Nucleus accumbens (tissue), 56 donors: Measurements from ENCODE around the gene GPR32.
"Not testable (repeated sequence)": the region's sequence is repeated elsewhere in the genome, so short reads cannot be mapped to it uniquely, and the experiment has no call there.

Experiments used
- DNase-seq, 56 donors: peaks; one replicate each; lab custom pipeline; 2025; lab: John Stamatoyannopoulos, UW

The GPR32 gene, protein sequence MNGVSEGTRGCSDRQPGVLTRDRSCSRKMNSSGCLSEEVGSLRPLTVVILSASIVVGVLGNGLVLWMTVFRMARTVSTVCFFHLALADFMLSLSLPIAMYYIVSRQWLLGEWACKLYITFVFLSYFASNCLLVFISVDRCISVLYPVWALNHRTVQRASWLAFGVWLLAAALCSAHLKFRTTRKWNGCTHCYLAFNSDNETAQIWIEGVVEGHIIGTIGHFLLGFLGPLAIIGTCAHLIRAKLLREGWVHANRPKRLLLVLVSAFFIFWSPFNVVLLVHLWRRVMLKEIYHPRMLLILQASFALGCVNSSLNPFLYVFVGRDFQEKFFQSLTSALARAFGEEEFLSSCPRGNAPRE

DNA sequence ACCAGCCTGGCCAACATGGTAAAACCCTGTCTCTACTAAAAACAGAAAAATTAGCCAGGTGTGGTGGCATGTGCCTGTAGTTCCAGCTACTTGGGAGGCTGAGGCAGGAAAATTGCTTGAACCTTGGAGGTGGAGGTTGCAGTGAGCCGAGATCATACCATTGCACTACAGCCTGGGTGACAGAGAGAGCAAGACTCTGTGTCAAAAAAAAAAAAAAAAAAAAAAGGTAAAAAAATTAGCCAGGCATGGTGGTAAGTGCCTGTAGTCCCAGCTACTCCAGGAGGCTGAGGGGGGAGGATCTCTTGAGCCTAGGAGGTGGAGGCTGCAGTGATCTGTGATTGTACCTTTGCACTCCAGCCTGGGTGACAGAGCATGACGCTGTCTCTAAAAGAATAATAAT is at the start of gene GPR32:
TSS of gene GPR32 (plus strand) at position 301 of the 400 bp plus-strand sequence. CDS start 137 bp downstream, outside the sequence.
- DNase-seq: not testable (repeated sequence)

DNA sequence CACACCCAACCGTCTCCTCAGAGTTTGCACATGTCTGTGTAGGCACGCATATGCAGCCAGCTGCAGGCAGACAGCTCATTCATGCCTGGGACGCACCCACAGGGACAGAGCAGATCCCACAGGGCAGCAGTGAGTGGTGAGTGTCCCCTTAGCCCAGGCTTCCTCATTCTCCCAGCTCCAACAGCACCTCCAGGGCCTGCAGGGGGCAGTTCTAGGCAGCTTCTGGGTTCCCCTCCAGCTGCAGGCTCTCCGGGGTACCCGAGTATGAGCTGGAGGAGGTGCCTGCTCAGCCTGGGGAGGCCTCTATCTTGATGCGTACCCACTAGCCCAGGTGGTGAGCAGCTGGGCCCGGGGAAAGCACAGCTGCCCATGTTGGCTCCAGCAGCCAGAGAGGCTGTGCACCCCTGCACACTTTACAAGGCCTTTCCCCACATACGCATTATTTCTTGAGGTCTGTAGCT is 49.3 kb upstream of the GPR32 start:
- DNase-seq: peak in 15 of 56 donors; percentile 6 to 48 (median 22)

DNA sequence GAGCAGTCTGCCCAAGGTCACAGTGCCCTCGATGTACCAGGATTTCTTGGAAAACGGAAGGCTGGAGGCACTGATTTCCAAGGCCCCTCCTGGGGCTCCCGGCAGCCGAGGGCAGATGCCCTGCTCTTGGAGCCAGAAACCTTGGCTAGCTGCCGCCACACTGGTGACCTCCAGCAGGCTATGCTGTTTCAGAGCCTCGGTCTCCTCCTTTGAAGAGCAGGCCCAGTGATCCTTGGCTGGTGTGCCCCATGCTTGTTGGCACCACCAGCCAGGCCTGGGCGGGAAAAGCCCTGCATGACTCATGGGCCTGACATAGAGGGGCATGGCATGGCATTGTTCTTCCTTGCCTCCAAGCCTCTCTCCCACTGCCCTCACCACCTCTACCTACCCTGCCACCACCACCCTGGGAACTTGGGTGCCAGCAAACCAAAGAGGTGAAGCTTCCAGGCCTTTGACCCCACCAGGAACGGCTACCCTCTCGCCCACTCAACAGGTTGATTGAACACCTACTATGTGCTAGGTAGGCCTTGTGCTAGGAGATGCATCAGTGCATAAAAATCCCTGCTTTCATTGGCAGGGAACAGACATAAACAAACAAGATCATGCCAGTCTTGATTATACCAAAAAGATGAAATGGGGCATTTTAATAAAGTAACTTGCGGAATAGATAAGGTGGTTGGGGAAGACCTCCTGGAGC is 48.7 kb upstream of the GPR32 start:
- peak in 1 of 56 donors; percentile 15 for DNase-seq

- no peak for DNase-seq
Observed at GRCh38 chr19:50722201-50723013, 47.9 kb upstream of the GPR32 start.

DNA sequence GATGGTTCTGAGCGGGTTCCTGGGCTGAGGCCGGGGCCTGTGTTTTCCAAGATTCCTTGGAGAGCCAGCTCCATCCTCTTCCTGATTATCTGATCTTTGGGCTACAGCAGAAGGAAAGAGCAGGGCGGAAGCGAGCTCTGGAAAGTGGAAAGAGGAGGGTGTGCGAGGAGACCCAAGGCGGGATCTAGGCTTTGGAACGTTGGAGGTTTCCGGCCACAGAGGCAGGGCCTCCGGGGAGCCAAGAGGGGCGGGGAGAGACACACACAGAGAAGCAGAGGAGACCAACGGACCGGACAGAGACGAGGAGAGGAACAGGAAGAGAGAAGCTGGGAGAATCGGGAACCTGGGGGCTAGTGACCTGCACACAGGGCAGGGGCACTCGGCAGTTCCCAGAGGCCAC is 47.2 kb upstream of the GPR32 start, which contains the start of gene CLEC11A:
TSS of gene CLEC11A (plus strand) at position 296 of the 400 bp plus-strand sequence. CDS start 162 bp downstream, outside the sequence.
- no peak for DNase-seq

- peak in 2 of 56 donors; percentile 51 to 64 for DNase-seq
Observed at GRCh38 chr19:50723735-50724521, 46.3 kb upstream of the GPR32 start.

- peak; percentile 81 to 100 (median 99) for DNase-seq
Observed at GRCh38 chr19:50724522-50725217, 45.6 kb upstream of the GPR32 start.

DNA sequence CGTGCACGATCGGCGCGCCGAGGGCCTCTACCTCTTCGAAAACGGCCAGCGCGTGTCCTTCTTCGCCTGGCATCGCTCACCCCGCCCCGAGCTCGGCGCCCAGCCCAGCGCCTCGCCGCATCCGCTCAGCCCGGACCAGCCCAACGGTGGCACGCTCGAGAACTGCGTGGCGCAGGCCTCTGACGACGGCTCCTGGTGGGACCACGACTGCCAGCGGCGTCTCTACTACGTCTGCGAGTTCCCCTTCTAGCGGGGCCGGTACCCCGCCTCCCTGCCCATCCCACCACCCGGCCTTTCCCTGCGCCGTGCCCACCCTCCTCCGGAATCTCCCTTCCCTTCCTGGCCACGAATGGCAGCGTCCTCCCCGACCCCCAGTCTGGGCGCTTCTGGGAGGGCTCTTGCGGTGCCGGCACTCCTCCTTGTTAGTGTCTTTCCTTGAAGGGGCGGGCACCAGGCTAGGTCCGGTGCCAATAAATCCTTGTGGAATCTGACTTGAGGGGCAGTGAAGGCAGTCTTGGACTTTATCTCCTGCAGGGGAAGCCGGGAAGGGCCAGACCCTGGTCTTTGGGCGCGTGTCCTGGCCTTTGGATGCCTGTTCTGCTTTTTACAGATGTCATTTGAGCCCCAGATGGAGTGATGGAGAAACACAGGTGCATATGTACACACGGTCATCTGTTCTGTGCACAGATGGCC is 44.9 kb upstream of the GPR32 start:
- DNase-seq: peak in 1 of 56 donors; percentile 74

- DNase-seq: no peak
Observed at GRCh38 chr19:50725911-50726230, 44.4 kb upstream of the GPR32 start.

DNA sequence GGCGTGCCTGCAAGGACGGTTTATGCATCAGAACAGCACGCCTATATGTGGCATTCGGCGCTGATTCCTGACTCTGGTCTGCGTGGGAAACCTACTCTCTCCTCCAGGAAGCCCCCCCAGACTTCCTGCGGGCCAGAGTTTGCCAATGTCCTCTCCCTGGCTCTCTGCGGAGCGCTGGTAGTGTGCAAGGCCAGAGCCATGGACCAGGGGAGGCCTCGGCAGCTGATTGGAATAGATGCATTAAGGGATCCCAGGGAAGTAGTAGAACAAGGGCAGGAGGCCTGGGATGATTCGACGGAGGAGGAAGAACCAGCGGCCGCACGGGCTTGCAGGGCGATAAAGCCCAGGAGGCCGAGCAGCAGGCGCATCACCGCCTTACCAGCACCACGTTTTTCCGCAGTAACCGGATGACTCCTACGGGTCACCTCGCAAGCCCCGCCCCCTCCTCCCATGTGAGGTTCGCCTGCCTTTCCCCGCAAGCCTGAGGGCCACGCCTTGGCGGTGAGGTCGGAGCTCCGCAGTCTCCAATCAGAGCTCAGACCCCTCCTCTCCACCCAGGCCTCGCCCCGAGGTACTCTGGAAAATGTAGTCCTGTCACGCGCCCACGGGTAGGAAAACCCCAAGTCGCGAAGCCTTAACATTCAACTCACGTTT is 42.1 kb upstream of the GPR32 start:
- peak in 54 of 56 donors; percentile 13 to 94 (median 75) for DNase-seq

GRCh38 chr19:50729894-50730293 is 40.4 kb upstream of the GPR32 start:
- DNase-seq: no peak

GRCh38 chr19:50735869-50736268 is 34.4 kb upstream of the GPR32 start:
- DNase-seq: no peak

DNA sequence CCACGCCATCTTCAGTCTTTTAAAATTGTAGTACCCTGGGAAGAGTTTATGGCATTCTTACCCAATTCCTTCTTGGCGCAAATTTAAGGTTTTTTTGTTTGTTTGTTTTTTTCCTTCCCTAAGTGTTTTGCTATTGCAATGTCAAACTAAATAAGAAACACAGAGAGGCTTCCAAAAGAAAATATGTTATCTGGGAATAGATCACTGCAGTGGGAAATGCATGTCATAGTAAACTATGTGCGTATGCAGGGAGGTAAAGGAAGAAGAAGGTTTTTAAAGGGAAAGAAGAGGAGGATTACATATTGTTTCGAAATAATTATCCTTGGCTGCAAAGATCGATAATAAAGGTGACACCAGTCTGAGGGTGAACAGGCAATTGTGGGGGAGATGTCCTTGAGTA is 33.9 kb upstream of the GPR32 start:
- no peak for DNase-seq

DNA sequence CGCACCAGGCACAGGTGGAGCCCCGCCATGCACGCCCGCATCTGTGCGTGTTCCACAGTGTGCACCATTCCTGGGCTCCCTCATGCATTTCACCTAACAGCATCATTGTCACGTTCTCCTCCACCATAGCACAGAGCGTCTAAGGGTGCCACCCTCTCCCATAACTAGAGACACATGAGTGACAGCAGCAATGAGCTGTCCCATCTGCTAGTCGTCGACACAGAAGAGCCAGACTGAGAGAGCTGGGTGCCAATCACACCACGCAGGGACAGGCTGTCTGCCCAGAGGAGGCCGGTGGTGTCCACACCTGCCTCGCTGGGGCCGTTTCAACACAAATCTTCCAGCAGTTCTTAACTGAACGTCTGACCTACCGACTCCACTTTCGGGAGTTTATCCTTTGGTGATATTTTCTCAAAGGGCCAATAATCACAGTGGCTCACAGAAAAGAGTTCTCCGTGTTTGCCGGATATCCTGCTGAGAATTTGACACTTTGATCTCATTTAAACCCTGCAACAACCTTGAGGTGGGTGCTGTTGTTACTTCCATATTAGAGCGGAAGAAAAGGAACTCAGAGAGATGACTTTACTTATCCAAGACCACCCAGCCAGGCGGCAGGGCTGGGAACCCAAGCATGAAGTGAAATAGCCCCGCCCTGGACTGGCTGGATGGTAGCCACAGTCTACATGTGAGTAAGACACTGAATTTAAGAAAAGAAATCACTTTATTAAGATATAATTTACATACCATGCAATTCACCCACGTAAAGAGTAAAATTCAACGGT is 30.9 kb upstream of the GPR32 start:
- no peak for DNase-seq

DNA sequence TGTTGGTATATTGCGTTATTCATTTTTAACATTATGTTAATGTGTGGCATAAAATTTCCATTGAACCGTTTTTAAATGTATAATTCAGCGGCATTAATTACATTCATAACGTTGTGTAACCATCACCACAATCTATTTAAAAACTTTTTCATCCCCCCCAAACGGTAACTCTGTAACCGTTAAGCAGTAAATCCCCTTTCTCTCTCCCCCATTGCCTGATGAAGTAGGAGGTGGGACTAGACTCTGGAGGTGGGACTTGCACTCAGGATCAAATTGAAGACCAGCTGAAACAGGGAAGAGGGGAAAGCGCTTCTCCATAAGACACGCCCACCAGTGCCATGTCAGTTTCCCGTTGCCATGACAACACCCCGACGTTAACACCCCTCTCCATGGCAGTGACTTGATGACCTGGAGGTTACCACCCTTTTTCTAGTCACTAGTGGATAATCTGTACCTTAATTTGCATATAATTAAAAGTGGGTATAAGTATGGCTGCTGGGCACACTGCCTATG is 30.3 kb upstream of the GPR32 start:
- DNase-seq: no peak

- no peak for DNase-seq
Observed at GRCh38 chr19:50741179-50741933, 28.9 kb upstream of the GPR32 start.

GRCh38 chr19:50743537-50743936 is 26.7 kb upstream of the GPR32 start:
- no peak for DNase-seq
